GM12878 (cell line): ENCODE data around the gene NKX2-3. TPM values are rescaled to one million over a fixed set of nuclear protein-coding genes. Genes with fewer than 3 reads are reported as not detected.

Experiments used
- ATAC-seq: fragments of 200-7000 bp; cut with Tn5 transposase; 3 replicates; pipeline ENCODE4 v1.9.1; 2020; ENCODE audit warnings: mild to moderate bottlenecking, moderate library complexity
- BruUV-seq: library from RNA; stranded (reverse); fragments of 400-500 nt; replicated peaks from 2 replicates; lab custom pipeline; 2021; lab: Mats Ljungman, UMichigan
- CTCF ChIA-PET: fragments of 300-600 bp; sonication (Branson Sonifier 250); formaldehyde crosslinking; extraction: SDS; loops from one replicate; lab custom pipeline; 2021; ENCODE audit warnings: inconsistent platforms; lab: Yijun Ruan, JAX
- POLR2A ChIA-PET: fragments of 350-600 bp; formaldehyde crosslinking; extraction: SDS; loops from one replicate; lab custom pipeline; 2021; ENCODE audit warnings: inconsistent platforms; lab: Charles Lee
- RAD21 ChIA-PET: fragments of 300-600 bp; sonication (Branson Sonifier 250); formaldehyde crosslinking; loops from one replicate; lab custom pipeline; 2023; ENCODE audit warnings: antibody characterized with exemption; ENCODE audit not compliant: unreplicated experiment; lab: Charles Lee
- SMC1A ChIA-PET: fragments of 300-600 bp; sonication (Branson Sonifier 250); formaldehyde crosslinking; loops from one replicate; lab custom pipeline; 2023; ENCODE audit not compliant: unreplicated experiment, uncharacterized antibody; lab: Charles Lee
- DNase-seq: peaks from one replicate; pipeline ENCODE4 v3.0.0-alpha.2; 2011; ENCODE audit warnings: low read depth, low spot score
- FAIRE-seq: peaks from 3 replicates; lab custom pipeline; 2011; peaks lifted over from hg19 to GRCh38; lab: Jason Lieb, UNC
- H2AFZ ChIP-seq: 2 replicates; pipeline ENCODE4 v1.6.0; 2011; ENCODE audit warnings: low read depth, low read length, control low read depth; ENCODE audit not compliant: control insufficient read depth
- H3K27ac ChIP-seq: 2 replicates; pipeline ENCODE4 v1.5.1; 2011; ENCODE audit warnings: control low read depth; ENCODE audit not compliant: control insufficient read depth, insufficient read depth
- H3K27me3 ChIP-seq, 2 experiments: replicated peaks in 1 of 2; 2 replicates each; pipeline versions ENCODE4 v1.6.0 to v1.6.1; 2011; ENCODE audit warnings: low read length in 1 of 2; ENCODE audit not compliant: control insufficient read depth in 2 of 2, insufficient read depth in 2 of 2
- H3K36me3 ChIP-seq, 2 experiments: 2 replicates each; pipeline ENCODE4 v1.5.1; 2011; ENCODE audit warnings: low read length in 1 of 2; ENCODE audit not compliant: control insufficient read depth in 2 of 2, insufficient read depth in 2 of 2
- H3K4me1 ChIP-seq: 2 replicates; pipeline ENCODE4 v1.6.1; 2011; ENCODE audit warnings: mild to moderate bottlenecking, low read length, moderate library complexity, mixed read lengths; ENCODE audit not compliant: control insufficient read depth, insufficient read depth
- H3K4me2 ChIP-seq: 2 replicates; pipeline ENCODE4 v1.6.0; 2011; ENCODE audit warnings: control low read depth; ENCODE audit not compliant: control insufficient read depth, insufficient read depth
- H3K4me3 ChIP-seq: fragments of 200-600 bp; sonication (generic); 2 replicates; pipeline ENCODE4 v1.5.1; 2016
- H3K79me2 ChIP-seq: 2 replicates; pipeline ENCODE4 v1.6.0; 2011; ENCODE audit warnings: low read length; ENCODE audit not compliant: control insufficient read depth, insufficient read depth
- H3K9ac ChIP-seq: 2 replicates; pipeline ENCODE4 v1.8.0; 2011; ENCODE audit warnings: low read length, control low read depth, mixed read lengths; ENCODE audit not compliant: control insufficient read depth, insufficient read depth
- H3K9me3 ChIP-seq: replicated peaks from 3 replicates; pipeline ENCODE4 v1.5.1; 2011; ENCODE audit warnings: mild to moderate bottlenecking, low read length; ENCODE audit not compliant: control insufficient read depth, insufficient read depth
- H4K20me1 ChIP-seq: 2 replicates; pipeline ENCODE4 v1.6.0; 2011; ENCODE audit not compliant: control insufficient read depth, insufficient read depth
- BACH1 ChIP-seq: fragments of 450-650 bp; IDR thresholded peaks from 2 replicates; pipeline ENCODE4 v1.6.1; 2017; ENCODE audit warnings: mild to moderate bottlenecking, borderline replicate concordance
- BHLHE40 ChIP-seq, 2 experiments: fragments of 450-650 bp in 1 of 2; IDR thresholded peaks; 2 replicates each; pipeline ENCODE4 v1.6.1; 2011 to 2017; ENCODE audit warnings: low read depth in 2 of 2, borderline replicate concordance in 1 of 2, improper control_type of control experiment in 1 of 2, low read length in 1 of 2, mild to moderate bottlenecking in 1 of 2
- CHD1 ChIP-seq: IDR thresholded peaks from 2 replicates; pipeline ENCODE4 v1.6.1; 2012; ENCODE audit warnings: low read depth, low read length, improper control_type of control experiment
- FOS ChIP-seq: IDR thresholded peaks from 3 replicates; pipeline ENCODE4 v1.6.1; 2011; ENCODE audit warnings: borderline replicate concordance; ENCODE audit not compliant: insufficient read length; ENCODE audit errors: extremely low read depth
- FOXM1 ChIP-seq: IDR thresholded peaks from 2 replicates; pipeline ENCODE4 v1.6.1; 2012; ENCODE audit warnings: low read depth, mild to moderate bottlenecking, inconsistent platforms, low read length, moderate library complexity
- HDAC2 ChIP-seq: fragments of 200-600 bp; sonication (generic); IDR thresholded peaks from 2 replicates; pipeline ENCODE4 v1.6.1; 2017
- JUNB ChIP-seq: IDR thresholded peaks from 2 replicates; pipeline ENCODE4 v1.6.1; 2016; ENCODE audit warnings: antibody characterized with exemption, mild to moderate bottlenecking
- KLF5 ChIP-seq: fragments of 450-650 bp; IDR thresholded peaks from 2 replicates; pipeline ENCODE4 v1.6.1; 2014; ENCODE audit warnings: mild to moderate bottlenecking; ENCODE audit not compliant: partially characterized antibody
- SREBF1 ChIP-seq: IDR thresholded peaks from 2 replicates; pipeline ENCODE4 v1.6.1; 2012; ENCODE audit warnings: mild to moderate bottlenecking, low read length
- TCF12 ChIP-seq: IDR thresholded peaks from 2 replicates; pipeline ENCODE4 v1.6.1; 2011; ENCODE audit warnings: low read depth, mild to moderate bottlenecking, low read length
- WGBS: methylation state at CpG from one replicate; pipeline ENCODE4 v1.1.6; 2016; ENCODE audit warnings: low lambda C conversion rate; ENCODE audit not compliant: insufficient replicate concordance, insufficient coverage; ENCODE audit errors: missing lambda C conversion rate; 5-methylcytosine and 5-hydroxymethylcytosine counted together
- in situ Hi-C: fragments of 300-500 bp; cut with MboI; formaldehyde crosslinking; loops from 9 replicates; pipeline ENCODE4 v1.14.3; 2018; ENCODE audit warnings: mixed read lengths
- intact Hi-C: fragments of 100-400 bp; cut with micrococcal nuclease; formaldehyde crosslinking; loops from one replicate; pipeline ENCODE4 v1.14.2; 2022; ENCODE audit not compliant: unreplicated experiment
- polyA plus RNA-seq, 11 experiments: library from polyadenylated mRNA; depleted of rRNA in 4 of 11; unstranded in 6 of 11; stranded (reverse) in 5 of 11; fragments of >200 nt; fragmentation: Nextera tagmentation in 4 of 11; fragmentation: Illumina TruSeq in 1 of 11; extraction: Ambion mirVana in 4 of 11; extraction: Trizol in 1 of 11; gene quantifications; 1 replicate in 1 of 11; 2 replicates in 10 of 11; pipeline versions ENCODE4 v1.2.1 to v1.2.3, GENCODE V29; 2011 to 2016; ENCODE audit warnings: inconsistent platforms in 2 of 11, missing spikeins in 2 of 11, low read depth in 1 of 11
- total RNA-seq, 4 experiments: library from RNA; depleted of rRNA in 3 of 4; stranded (reverse); fragments of >200 nt in 3 of 4; fragmentation: Illumina TruSeq in 1 of 4; extraction: Trizol in 1 of 4; gene quantifications; 2 replicates each; pipeline versions ENCODE4 v1.2.1 to v1.2.3, GENCODE V29; 2013 to 2021
- TF ChIP-seq, protein P1 (sequence below): IDR thresholded peaks from 2 replicates; pipeline ENCODE4 v1.6.1; 2012; ENCODE audit warnings: improper control_type of control experiment, low read depth, low read length; ENCODE audit not compliant: insufficient replicate concordance
- TF ChIP-seq, protein P2 (sequence below): fragments of 450-650 bp; conservative IDR thresholded peaks from 2 replicates; pipeline ENCODE4 v1.6.1; 2017; ENCODE audit warnings: mild to moderate bottlenecking, moderate library complexity
- TF ChIP-seq, protein P3 (sequence below): fragments of 150-350 bp; IDR thresholded peaks from 2 replicates; pipeline ENCODE4 v1.6.1; 2016; ENCODE audit warnings: low read depth, low read length

Gene NKX2-3
- total and polyA plus RNA-seq, 10 of the 15 experiments (the other 5 are each of a cell fraction or from before 2014, with no cell fraction given), result not detected

DNA sequence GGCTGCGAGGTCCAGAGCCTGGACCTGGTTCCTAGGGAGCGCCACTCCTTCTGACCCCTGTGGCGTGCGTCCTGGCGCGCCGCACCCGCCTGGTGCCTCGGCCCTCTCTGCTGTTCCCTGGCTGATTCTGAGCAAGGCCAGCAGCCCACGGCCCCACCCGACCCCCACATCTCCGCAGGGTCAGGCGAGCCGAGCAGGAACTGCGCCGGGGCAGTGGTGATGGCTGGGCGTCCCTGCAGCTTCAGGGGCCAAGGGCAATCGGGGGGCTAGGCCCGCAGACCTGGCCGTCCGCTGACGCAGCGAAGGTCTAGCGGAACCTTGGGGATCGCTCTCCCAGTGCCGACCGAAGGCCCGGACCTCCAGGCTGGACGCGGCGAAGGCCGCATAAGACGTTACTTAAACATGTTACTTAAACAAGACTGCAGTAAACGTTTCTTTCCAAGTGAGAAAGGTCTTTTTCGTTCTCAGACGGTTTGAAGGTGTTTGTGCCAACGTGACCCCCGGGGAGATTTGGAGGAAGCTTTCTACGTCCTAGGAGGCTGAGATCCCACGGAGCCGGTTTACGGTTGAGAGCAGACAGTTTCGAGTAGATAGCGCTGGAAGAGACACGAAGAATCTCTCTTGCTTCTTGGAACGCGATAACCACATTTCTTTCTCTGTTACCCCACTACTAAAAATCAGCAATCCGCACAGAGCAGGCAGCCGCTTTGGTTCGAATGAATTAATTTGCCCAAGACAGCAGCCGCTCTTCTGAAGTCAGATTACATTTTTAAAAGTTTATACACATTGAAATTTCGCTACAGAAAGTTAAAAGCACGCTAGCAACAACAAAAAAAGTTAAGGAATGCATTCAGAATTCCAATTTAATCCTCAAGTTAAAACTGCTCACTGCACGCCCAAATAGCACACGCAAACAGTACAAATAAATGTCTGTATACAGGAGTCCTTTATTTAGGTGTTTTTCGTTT, 4.9 kb upstream of the NKX2-3 start:
- H3K4me2 ChIP-seq, result no peak overlapping the region
- TF ChIP-seq CHD1 (no peak), KLF5 (no peak), HDAC2 (no peak), BHLHE40 (IDR thresholded peaks at IDR 0.05; ENCODE audit: borderline replicate concordance in 1 of 2, low read depth in 2 of 2, low read length in 1 of 2) (no peak), JUNB (no peak), BACH1 (no peak), FOS (no peak), TCF12 (no peak), FOXM1 (no peak), SREBF1 (no peak)
- TF ChIP-seq, protein P1, sequence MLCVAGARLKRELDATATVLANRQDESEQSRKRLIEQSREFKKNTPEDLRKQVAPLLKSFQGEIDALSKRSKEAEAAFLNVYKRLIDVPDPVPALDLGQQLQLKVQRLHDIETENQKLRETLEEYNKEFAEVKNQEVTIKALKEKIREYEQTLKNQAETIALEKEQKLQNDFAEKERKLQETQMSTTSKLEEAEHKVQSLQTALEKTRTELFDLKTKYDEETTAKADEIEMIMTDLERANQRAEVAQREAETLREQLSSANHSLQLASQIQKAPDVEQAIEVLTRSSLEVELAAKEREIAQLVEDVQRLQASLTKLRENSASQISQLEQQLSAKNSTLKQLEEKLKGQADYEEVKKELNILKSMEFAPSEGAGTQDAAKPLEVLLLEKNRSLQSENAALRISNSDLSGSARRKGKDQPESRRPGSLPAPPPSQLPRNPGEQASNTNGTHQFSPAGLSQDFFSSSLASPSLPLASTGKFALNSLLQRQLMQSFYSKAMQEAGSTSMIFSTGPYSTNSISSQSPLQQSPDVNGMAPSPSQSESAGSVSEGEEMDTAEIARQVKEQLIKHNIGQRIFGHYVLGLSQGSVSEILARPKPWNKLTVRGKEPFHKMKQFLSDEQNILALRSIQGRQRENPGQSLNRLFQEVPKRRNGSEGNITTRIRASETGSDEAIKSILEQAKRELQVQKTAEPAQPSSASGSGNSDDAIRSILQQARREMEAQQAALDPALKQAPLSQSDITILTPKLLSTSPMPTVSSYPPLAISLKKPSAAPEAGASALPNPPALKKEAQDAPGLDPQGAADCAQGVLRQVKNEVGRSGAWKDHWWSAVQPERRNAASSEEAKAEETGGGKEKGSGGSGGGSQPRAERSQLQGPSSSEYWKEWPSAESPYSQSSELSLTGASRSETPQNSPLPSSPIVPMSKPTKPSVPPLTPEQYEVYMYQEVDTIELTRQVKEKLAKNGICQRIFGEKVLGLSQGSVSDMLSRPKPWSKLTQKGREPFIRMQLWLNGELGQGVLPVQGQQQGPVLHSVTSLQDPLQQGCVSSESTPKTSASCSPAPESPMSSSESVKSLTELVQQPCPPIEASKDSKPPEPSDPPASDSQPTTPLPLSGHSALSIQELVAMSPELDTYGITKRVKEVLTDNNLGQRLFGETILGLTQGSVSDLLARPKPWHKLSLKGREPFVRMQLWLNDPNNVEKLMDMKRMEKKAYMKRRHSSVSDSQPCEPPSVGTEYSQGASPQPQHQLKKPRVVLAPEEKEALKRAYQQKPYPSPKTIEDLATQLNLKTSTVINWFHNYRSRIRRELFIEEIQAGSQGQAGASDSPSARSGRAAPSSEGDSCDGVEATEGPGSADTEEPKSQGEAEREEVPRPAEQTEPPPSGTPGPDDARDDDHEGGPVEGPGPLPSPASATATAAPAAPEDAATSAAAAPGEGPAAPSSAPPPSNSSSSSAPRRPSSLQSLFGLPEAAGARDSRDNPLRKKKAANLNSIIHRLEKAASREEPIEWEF, result no peak
- TF ChIP-seq, protein P2, sequence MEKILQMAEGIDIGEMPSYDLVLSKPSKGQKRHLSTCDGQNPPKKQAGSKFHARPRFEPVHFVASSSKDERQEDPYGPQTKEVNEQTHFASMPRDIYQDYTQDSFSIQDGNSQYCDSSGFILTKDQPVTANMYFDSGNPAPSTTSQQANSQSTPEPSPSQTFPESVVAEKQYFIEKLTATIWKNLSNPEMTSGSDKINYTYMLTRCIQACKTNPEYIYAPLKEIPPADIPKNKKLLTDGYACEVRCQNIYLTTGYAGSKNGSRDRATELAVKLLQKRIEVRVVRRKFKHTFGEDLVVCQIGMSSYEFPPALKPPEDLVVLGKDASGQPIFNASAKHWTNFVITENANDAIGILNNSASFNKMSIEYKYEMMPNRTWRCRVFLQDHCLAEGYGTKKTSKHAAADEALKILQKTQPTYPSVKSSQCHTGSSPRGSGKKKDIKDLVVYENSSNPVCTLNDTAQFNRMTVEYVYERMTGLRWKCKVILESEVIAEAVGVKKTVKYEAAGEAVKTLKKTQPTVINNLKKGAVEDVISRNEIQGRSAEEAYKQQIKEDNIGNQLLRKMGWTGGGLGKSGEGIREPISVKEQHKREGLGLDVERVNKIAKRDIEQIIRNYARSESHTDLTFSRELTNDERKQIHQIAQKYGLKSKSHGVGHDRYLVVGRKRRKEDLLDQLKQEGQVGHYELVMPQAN, result no peak
- TF ChIP-seq, protein P3, sequence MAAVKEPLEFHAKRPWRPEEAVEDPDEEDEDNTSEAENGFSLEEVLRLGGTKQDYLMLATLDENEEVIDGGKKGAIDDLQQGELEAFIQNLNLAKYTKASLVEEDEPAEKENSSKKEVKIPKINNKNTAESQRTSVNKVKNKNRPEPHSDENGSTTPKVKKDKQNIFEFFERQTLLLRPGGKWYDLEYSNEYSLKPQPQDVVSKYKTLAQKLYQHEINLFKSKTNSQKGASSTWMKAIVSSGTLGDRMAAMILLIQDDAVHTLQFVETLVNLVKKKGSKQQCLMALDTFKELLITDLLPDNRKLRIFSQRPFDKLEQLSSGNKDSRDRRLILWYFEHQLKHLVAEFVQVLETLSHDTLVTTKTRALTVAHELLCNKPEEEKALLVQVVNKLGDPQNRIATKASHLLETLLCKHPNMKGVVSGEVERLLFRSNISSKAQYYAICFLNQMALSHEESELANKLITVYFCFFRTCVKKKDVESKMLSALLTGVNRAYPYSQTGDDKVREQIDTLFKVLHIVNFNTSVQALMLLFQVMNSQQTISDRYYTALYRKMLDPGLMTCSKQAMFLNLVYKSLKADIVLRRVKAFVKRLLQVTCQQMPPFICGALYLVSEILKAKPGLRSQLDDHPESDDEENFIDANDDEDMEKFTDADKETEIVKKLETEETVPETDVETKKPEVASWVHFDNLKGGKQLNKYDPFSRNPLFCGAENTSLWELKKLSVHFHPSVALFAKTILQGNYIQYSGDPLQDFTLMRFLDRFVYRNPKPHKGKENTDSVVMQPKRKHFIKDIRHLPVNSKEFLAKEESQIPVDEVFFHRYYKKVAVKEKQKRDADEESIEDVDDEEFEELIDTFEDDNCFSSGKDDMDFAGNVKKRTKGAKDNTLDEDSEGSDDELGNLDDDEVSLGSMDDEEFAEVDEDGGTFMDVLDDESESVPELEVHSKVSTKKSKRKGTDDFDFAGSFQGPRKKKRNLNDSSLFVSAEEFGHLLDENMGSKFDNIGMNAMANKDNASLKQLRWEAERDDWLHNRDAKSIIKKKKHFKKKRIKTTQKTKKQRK, result no peak
- TF ChIP-seq, all 136 proteins: peak for 0
- DNase-seq, result no peak
- ATAC-seq, result no peak
- SMC1A ChIA-PET, result no interaction called here
- H3K27ac ChIP-seq, result no peak overlapping the region
- no peak overlapping the region for H2AFZ ChIP-seq
- no peaks in the 10 kb centered on the region for H3K79me2 ChIP-seq
- RAD21 ChIA-PET, result no interaction called here
- no peaks in the 10 kb centered on the region for H3K4me1 ChIP-seq
- H3K27me3 ChIP-seq, result peaks cover 6 to 30% of the 10 kb centered on the region in 2 experiments
- H3K4me3 ChIP-seq, result no peak overlapping the region
- POLR2A ChIA-PET, result no interaction called here
- CTCF ChIA-PET, result no interaction called here
- BruUV-seq, result no TSS peak
- no peak for FAIRE-seq
- intact Hi-C loops, result no loop called here
- no peaks in the 10 kb centered on the region for H3K36me3 ChIP-seq
- no peak overlapping the region for H3K9ac ChIP-seq
- H4K20me1 ChIP-seq, result no peaks in the 10 kb centered on the region
- WGBS, result 59% methylated on average over 48 of the region's 56 CpGs
- in situ Hi-C loops, result no loop called here
- peaks cover 3% of the 10 kb centered on the region; the same call in 2 of the 3 replicates for H3K9me3 ChIP-seq
